SU-DHL-6 (cell line): ENCODE data around the gene MYO6.

Experiments used
- H2AFZ ChIP-seq: fragments of 200-600 bp; sonication (generic); 2 replicates; pipeline ENCODE4 v1.6.1; 2014; ENCODE audit warnings: low read depth, mild to moderate bottlenecking, moderate library complexity, mixed read lengths, antibody characterized with exemption, low read length; ENCODE audit not compliant: severe bottlenecking
- H3F3A ChIP-seq: fragments of 200-600 bp; shearing (Covaris generic); 2 replicates; pipeline ENCODE4 v1.6.0; 2016; ENCODE audit warnings: antibody characterized with exemption, mild to moderate bottlenecking; ENCODE audit not compliant: insufficient read depth
- H3K27ac ChIP-seq: fragments of 200-600 bp; sonication (generic); 2 replicates; pipeline ENCODE4 v1.5.1; 2016; ENCODE audit warnings: low read depth, mild to moderate bottlenecking, low read length, moderate library complexity, mixed read lengths
- H3K27me3 ChIP-seq: fragments of 200-600 bp; sonication (generic), shearing (Covaris generic); 2 replicates; pipeline ENCODE4 v1.6.0; 2014; ENCODE audit warnings: mild to moderate bottlenecking, low read length
- H3K36me3 ChIP-seq: fragments of 200-600 bp; sonication (generic); 2 replicates; pipeline ENCODE4 v1.6.1; 2014; ENCODE audit warnings: mild to moderate bottlenecking, low read length, mixed read lengths
- H3K4me2 ChIP-seq: fragments of 300-600, 200-600 bp; shearing (Covaris generic), sonication (generic); 2 replicates; pipeline ENCODE4 v1.6.0; 2014; ENCODE audit warnings: low read length, low read depth, mild to moderate bottlenecking; ENCODE audit not compliant: poor library complexity, severe bottlenecking
- H3K4me3 ChIP-seq: fragments of 200-600 bp; sonication (generic); 2 replicates; pipeline ENCODE4 v1.5.1; 2014; ENCODE audit warnings: antibody characterized with exemption, low read length, mild to moderate bottlenecking, mixed read lengths; ENCODE audit not compliant: insufficient read depth, poor library complexity, severe bottlenecking
- H3K79me2 ChIP-seq: fragments of 200-600 bp; sonication (generic); 2 replicates; pipeline ENCODE4 v1.6.1; 2014; ENCODE audit warnings: mild to moderate bottlenecking, low read length, moderate library complexity; ENCODE audit not compliant: insufficient read depth
- H3K9ac ChIP-seq: fragments of 200-600 bp; sonication (generic); 2 replicates; pipeline ENCODE4 v1.7.0; 2014; ENCODE audit warnings: mild to moderate bottlenecking, low read length
- H3K9me2 ChIP-seq: fragments of 200-600 bp; sonication (generic); replicated peaks from 2 replicates; pipeline ENCODE4 v1.6.1; 2014; ENCODE audit warnings: low read length; ENCODE audit not compliant: insufficient read depth
- H3K9me3 ChIP-seq: fragments of 200-600 bp; sonication (generic); 2 replicates; pipeline ENCODE4 v1.6.1; 2014; ENCODE audit warnings: low read length, mixed read lengths; ENCODE audit not compliant: insufficient read depth
- H4K20me1 ChIP-seq: fragments of 200-600 bp; sonication (generic); 2 replicates; pipeline ENCODE4 v1.6.1; 2014; ENCODE audit warnings: low read depth, mild to moderate bottlenecking, antibody characterized with exemption, low read length, moderate library complexity, mixed read lengths
- CTCF ChIP-seq: fragments of 200-600 bp; sonication (generic); IDR thresholded peaks from one replicate; pipeline ENCODE4 v1.5.1; 2017; ENCODE audit warnings: antibody characterized with exemption, mild to moderate bottlenecking, low read length, moderate library complexity; ENCODE audit not compliant: insufficient read depth, poor library complexity, severe bottlenecking
- EZH2phosphoT487 ChIP-seq: fragments of 200-600 bp; sonication (generic), shearing (Covaris generic); conservative IDR thresholded peaks from 2 replicates; pipeline ENCODE4 v1.6.1; 2018; ENCODE audit warnings: mild to moderate bottlenecking, antibody characterized with exemption, low read length, moderate library complexity, mixed read lengths

Gene MYO6

GRCh38 chr6:75933387-75933975, 184.4 kb downstream of the MYO6 start:
- Histone ChIP-seq H3K79me2 (no peaks in the 10 kb centered on the region), H3K9me3 (no peaks in the 10 kb centered on the region), H3K4me2 (no peak overlapping the region), H3K4me3 (no peak overlapping the region), H3F3A (no peaks in the 10 kb centered on the region), H3K27ac (no peak overlapping the region), H3K36me3 (no peaks in the 10 kb centered on the region), H4K20me1 (no peaks in the 10 kb centered on the region), H2AFZ (no peak overlapping the region), H3K9ac (no peak overlapping the region), H3K27me3 (no peaks in the 10 kb centered on the region), H3K9me2 (no peaks in the 10 kb centered on the region)
- no peak for TF ChIP-seq EZH2phosphoT487
- TF ChIP-seq CTCF, result no peak

DNA sequence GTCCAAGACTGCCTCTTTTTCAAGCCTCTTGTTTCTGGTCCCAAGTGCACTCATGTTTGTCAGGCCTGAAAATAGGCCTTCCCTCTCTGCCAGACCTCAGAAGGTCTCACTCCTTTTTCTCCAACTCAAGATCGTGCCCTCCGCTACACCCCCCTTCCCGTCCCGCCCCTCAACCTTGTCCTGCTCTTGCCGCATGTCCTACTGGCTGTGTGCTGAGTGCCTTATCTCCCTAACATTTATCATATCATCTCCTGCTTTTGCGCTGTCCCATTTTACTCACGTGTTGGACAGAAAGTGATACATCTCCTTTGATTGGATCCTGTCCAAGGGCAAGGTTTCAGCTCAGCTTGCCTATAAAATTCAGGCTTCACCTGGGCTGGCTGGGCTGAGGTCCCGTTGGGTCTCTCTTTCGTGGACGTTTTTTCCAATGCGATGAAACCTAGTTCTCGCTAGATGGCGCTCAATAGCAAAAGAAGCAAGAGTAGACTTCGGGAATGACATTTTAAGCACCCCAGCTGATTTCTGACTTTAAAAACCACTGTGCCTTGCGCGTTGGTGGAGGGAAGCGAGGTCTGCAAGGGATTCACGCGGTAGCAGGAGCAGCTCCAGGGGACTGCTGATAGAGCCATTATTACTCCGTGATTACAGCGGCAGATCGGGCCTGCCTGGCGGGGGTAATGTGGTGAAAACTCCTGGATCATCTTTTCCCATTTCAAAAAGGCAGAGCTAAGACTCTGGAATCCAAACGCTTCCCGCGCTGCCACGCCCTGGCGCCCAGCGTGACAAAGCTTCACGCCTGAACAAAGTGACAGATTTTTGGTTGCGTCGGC, 185.8 kb downstream of the MYO6 start:
- H3K36me3 ChIP-seq, result no peaks in the 10 kb centered on the region
- no peaks in the 10 kb centered on the region for H3K79me2 ChIP-seq
- no peaks in the 10 kb centered on the region for H3K9me2 ChIP-seq
- H4K20me1 ChIP-seq, result no peaks in the 10 kb centered on the region
- TF ChIP-seq EZH2phosphoT487 (no peak), CTCF (peak; percentile 70)
- no peaks in the 10 kb centered on the region for H3K9me3 ChIP-seq
- no peak overlapping the region for H3K4me2 ChIP-seq
- no peak overlapping the region for H2AFZ ChIP-seq
- H3K9ac ChIP-seq, result no peak overlapping the region
- H3K27me3 ChIP-seq, result no peaks in the 10 kb centered on the region
- H3K4me3 ChIP-seq, result no peak overlapping the region
- H3F3A ChIP-seq, result no peaks in the 10 kb centered on the region
- H3K27ac ChIP-seq, result no peak overlapping the region

- H3K36me3 ChIP-seq, result no peaks in the 10 kb centered on the region
- no peak overlapping the region for H3K4me3 ChIP-seq
- H3K27me3 ChIP-seq, result no peaks in the 10 kb centered on the region
- H3K9ac ChIP-seq, result no peak overlapping the region
- H3K4me2 ChIP-seq, result no peak overlapping the region
- H3K79me2 ChIP-seq, result no peaks in the 10 kb centered on the region
- no peak overlapping the region for H3K27ac ChIP-seq
- H4K20me1 ChIP-seq, result no peaks in the 10 kb centered on the region
- H3F3A ChIP-seq, result no peaks in the 10 kb centered on the region
- no peak overlapping the region for H2AFZ ChIP-seq
- no peak for TF ChIP-seq CTCF
- TF ChIP-seq EZH2phosphoT487, result no peak
- H3K9me3 ChIP-seq, result no peaks in the 10 kb centered on the region
- no peaks in the 10 kb centered on the region for H3K9me2 ChIP-seq
These were observed 186.4 kb downstream of the MYO6 start for GRCh38 chr6:75935473-75935793.
